ENCODE measurements around the gene DNAH11.

The DNAH11 gene

GRCh38 chr7:21547501-21547900, 4.7 kb downstream of the DNAH11 start:
- DNase-seq (ENCODE audit: insufficient read length, low spot score) (no peak), FAIRE-seq (no peak)

- FAIRE-seq (no peak), DNase-seq (ENCODE audit: insufficient read length, low spot score) (no peak)
These were observed 5.7 kb downstream of the DNAH11 start for GRCh38 chr7:21548491-21548890.

DNA sequence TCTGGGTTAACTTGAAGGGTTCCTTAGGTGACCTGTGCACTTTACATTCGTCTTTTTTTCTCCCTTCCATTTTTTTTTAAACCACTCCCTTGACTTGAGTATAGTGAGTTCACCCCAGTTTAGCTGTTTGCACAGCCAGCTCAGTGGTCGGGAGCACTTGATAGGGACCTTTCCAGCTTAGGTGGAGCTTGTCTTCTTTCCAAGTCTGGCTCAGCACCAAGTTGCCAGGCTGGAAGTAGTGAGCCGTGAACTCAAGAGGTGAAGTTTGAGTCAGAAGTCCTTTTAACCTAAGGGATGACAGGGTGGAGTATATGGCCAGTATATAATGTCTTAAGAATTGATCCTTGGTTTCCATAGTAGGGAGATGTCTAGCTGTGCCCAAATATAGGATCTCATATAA, 7.2 kb downstream of the DNAH11 start:
- DNase-seq (ENCODE audit: insufficient read length, low spot score) (no peak), FAIRE-seq (no peak)

GRCh38 chr7:21550821-21551531, 8.1 kb downstream of the DNAH11 start:
- FAIRE-seq, result no peak
- no peak for DNase-seq (ENCODE audit: insufficient read length, low spot score)

DNA sequence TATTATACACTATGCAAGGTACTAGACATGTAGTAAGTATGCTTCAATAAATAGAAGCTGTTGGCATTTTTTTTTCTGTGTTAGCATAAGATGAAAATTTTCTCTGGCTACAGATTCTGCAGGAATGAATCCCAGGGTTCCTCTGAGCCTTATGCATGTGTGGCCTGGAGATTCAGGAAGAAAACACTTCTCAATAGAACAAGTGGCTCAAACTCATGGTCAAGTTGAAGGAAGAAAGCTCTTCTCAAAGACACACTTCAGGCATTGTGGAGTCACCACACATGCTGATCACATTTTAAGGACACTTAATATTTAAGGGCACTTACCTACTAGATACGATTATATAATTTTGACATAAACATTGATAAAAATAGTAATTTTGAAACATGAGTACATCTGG, 19.5 kb downstream of the DNAH11 start:
- DNase-seq (ENCODE audit: insufficient read length, low spot score), result no peak
- FAIRE-seq, result no peak

DNA sequence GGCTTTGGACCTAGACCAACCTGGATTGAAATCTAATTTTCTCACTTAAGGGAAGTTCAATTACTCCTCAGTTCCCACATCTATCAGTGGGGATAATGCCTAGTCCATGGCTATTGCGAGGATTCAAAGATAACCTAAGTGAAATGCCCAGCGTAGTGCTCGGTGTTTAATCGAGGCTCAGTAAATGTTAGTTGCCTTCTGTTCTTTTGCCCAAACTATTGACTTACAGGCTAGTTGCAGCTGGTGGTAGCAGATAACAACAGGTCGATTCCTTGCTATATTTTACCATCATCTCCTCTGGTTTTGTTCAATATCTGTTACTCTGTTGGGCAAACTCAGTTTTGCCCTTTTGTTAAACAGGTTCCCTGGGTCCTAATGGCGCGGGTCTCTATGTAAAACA, 22.8 kb downstream of the DNAH11 start:
- no peak for DNase-seq (ENCODE audit: insufficient read length, low spot score)
- no peak for FAIRE-seq

DNA sequence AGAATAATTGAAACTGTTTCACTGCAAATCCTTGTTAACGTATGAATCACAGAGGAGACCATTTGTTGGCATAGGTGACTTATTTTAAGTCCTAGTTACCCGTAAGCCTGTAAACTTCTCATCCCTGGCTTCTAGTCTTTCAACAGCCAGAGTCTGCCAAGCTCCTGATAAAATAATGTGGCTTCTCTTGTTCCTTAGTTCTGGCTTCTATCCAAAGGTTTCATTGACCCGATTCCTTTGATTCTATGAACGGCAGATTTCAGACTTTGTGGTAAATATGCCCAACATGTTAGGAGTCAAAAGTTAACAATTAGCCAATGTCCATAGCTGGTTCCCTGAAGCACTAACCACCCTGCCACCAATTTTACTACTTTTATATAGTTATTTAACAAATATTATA, 23.3 kb downstream of the DNAH11 start:
- DNase-seq (ENCODE audit: insufficient read length, low spot score), result no peak
- FAIRE-seq, result no peak

- FAIRE-seq (no peak), DNase-seq (ENCODE audit: insufficient read length, low spot score) (peak; percentile 17)
These were observed 25.9 kb downstream of the DNAH11 start for GRCh38 chr7:21568762-21569161.

- FAIRE-seq (no peak), DNase-seq (ENCODE audit: insufficient read length, low spot score) (no peak)
These were observed 29.8 kb downstream of the DNAH11 start for GRCh38 chr7:21572331-21573313.

DNA sequence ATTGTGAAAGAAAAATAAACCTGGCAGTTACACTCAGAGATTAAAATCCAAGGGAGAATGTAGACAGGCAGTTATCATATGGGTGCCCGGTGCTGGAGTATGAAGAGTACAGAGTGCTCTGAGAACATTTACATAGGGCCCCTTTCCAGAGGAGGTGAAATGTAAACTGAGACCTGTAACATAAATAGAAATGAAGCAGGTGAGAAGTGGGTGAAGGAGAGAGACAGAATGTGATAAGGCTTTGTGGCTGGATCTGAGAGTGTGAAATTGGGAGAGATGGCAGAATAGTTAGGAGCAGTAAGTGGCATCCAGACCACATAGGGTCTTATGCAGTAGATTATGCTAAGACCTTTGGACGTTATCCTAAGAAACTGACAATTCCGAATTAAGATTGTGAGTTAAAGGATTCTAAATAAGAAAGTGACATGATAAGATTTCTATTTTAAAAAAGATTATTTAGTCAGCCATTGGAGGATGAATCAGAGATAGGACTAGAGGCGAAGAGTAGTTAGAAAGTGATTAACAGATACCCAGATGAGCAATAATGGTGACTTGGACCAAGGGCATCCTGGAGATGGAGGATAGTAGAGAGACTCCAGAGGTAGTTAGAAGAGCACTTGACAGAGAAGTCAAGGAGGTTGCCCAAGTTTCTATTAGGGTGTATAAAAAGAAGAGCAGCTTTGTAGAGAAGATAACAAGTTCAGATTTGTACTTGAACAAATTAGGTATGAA, 36.7 kb downstream of the DNAH11 start:
- FAIRE-seq, result no peak

DNA sequence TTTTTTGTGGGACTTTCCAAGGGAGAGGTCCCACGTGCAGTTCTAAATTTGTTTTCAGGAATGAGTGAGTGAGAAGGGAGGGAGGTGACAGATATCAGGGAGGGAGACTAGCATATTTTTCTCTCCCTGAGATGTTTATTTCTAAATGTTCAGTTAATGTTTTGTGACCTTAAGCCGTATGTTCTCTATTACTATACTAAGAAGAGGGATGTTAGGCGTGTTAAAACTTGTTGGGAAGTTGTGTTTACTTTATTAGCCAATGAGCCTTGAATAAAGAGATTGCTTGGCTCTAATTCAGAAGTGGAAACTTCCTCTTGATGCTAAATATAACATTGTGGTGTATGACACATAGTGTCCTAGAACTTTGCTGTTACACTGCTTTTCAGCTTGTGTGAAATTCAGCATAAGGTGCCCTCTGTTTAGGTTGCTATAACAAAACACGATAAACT, 37.3 kb downstream of the DNAH11 start:
- FAIRE-seq (no peak), DNase-seq (ENCODE audit: insufficient read length, low spot score) (peak; percentile 19)

More for the DNA sequence above, 36.7 kb downstream of the DNAH11 start:
- DNase-seq (ENCODE audit: insufficient read length, low spot score), result no peak

DNA sequence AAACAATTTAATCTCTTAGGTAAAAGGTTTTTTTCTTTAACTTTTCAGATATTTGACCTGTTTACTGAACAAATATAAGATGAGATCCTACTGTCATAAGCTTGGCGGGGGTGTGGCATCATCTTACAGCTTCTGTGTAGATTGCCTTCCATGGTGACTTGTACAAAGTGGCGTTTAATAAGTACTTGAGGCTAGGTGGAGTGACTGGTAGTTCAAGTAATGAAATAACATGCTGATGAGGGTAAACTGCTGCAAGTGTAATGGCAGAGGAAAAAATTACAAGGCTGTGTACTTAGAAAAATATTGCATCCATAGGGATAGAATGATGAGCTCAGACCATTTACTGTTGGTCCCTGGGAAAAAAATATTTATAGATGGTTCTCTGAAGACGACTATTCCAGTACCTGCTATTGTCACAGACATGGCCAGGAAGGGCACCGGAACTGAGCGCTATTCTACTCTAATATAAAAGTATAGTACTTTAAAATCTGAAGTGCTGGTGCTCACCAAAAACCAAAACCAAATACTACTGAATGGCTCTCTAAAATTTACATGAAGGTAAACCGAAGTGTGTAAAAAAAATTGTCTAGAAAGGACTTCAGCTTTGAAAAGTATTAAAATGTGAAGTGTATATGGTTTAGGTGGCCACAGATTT, 42.4 kb downstream of the DNAH11 start:
- DNase-seq (ENCODE audit: insufficient read length, low spot score) (no peak), FAIRE-seq (no peak)

GRCh38 chr7:21587139-21587784, 44.4 kb downstream of the DNAH11 start:
- no peak for DNase-seq (ENCODE audit: insufficient read length, low spot score)
- FAIRE-seq, result no peak

DNA sequence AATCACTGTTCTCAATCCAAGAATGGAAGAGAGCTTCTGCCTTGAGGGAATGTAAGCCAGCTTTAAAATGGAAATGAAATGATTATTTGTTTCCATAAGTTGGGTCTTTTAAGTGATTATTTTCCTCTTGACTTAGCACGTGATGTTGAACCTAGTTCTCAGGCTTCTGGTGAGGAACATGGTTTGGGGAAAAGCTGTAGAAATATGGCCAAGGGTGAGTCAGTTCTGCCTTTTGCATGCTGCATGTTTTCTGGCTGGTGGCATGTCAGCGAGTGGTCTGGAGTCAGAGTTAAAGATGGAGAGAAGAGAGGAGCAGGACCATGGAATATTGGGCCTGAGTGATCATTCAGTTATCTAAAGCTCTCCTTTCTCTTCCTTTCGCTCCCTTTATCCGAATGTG, 54.0 kb downstream of the DNAH11 start:
- DNase-seq (ENCODE audit: insufficient read length, low spot score) (no peak), FAIRE-seq (no peak)

DNA sequence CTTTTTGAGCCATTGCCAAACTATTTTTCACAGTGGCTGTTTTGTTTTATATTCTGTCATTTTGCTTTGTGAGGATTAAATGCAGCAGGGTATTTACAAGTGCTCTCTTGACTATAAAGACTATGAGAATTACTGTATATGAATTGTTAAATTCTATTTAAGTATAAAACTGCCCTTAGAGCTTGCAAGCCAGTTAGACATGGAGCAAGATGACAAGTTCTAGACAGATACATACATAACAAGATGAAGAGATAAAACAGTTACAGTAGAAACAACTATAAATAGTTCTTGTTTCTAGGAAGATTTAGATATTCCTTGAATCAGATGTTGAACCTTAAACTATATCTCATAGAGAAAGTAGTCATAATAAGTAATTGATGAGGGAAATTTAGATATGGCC, 60.6 kb downstream of the DNAH11 start:
- DNase-seq (ENCODE audit: insufficient read length, low spot score) (no peak), FAIRE-seq (no peak)

DNA sequence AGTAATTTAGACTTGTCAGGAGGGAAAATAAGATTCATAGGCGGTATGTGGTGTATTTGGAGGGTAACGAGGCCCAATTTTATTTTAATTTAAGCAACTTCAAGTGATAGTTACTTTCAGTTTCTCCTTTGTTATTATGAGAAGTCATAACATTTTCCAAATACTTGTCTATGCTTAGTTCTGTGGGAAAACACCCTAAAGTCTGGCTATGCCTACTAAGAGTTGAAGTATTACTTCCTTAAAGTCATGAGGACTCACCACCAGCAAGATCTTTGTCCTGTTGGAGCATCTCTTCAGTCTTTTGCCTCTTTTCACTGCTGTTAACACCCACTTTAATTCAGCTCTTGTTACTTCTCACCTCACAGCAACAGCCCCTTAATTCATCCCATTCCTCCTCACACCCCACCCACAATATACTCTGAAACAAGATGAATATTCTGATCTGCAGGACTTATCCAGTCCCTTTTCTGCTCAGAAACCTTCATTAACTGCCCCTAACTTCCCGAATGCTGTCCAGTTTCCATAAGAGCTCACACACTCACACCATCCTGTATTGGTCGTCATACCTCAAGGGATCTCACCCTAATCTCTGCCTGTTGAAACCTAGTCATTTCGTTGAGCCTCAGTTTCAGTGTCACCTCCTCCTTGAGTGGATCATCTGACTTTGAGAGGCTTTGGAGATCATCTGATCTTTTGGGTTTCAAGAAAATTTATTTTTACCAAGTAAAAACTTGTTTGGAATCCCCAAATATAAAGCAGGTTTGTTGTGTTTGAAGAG, 61.3 kb downstream of the DNAH11 start:
- FAIRE-seq (no peak), DNase-seq (ENCODE audit: insufficient read length, low spot score) (no peak)

DNA sequence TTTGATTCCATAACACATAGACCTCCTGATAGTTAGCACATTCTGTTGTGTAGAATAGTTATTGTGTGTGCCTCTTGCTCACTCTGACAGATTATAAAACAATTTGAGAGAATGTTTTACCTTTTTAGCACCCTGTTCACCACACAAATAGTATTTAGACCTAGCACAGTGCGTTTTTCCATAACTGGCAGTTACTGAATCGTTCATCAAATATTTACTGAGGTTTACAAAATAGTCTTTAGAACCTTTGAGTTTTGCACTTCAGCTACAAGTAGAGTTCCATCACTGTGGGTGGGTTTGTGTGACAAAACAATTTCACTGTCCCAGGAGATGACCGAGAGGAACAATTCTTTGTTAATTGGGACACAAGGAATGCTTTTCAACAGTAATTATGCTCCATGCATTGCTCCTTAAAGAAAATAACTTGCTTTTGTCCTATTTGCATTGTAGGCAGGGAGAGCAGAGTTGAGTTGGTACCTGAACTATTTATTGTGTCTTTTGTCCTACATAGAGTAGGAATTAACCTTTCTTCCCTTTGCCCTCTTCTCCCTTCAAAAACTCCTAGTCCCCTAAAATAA, 62.3 kb downstream of the DNAH11 start:
- no peak for DNase-seq (ENCODE audit: insufficient read length, low spot score)
- no peak for FAIRE-seq

DNA sequence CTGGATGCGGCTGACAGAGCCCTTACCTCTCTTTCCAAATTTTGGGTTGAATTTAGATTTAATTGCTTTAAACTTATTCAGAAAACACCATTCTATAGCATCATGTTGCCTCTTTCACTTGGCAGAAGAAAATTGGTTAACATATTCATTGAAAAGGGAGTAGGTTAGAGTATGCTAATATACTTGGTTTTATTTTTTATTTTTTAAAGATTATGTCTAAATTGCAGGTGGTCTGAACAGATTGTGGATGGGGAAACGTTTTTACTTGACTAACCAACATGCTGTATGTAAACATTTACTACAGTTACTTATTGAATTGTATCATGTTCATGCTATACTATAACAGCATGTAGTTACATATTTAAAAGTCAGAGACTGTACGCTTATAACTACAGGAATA, 65.6 kb downstream of the DNAH11 start:
- no peak for DNase-seq (ENCODE audit: insufficient read length, low spot score)
- no peak for FAIRE-seq

- no peak for FAIRE-seq
These were observed 68.3 kb downstream of the DNAH11 start for GRCh38 chr7:21611129-21611528.

More at GRCh38 chr7:21611129-21611528, 68.3 kb downstream of the DNAH11 start:
- no peak for DNase-seq (ENCODE audit: insufficient read length, low spot score)
